ENCODE data around the gene LMX1A.

GRCh38 chr1:165324050-165324449 is 32.5 kb downstream of the LMX1A start:
- TF ChIP-seq POLR2A (IDR thresholded peaks at IDR 0.05; ENCODE audit: low read length) = no peak
- no peak for TF ChIP-seq GATA1 (IDR thresholded peaks at IDR 0.05; ENCODE audit: low read depth, low read length)
